Cardiac septum (tissue), 1 donor: ENCODE measurements around the gene ALKBH6. TPM values are rescaled to one million over a fixed set of nuclear protein-coding genes. Genes with fewer than 3 reads are reported as not detected.
"Not testable (repeated sequence)": the region's sequence is repeated elsewhere in the genome, so short reads cannot be mapped to it uniquely, and the experiment has no call there.

ENCODE experiments used
- DNase-seq: peaks from one replicate; pipeline ENCODE4 v3.0.0-alpha.2; 2020; ENCODE audit warnings: low spot score
- intact Hi-C: fragments of 100-400 bp; cut with DNase I; formaldehyde crosslinking; loops from one replicate; pipeline ENCODE4 v1.14.0; 2022
- long read RNA-seq: library from polyadenylated mRNA; unstranded; transcript quantifications from one replicate; pipeline ENCODE4 v2.0.0, GENCODE V29; 2021
- total RNA-seq: library from RNA; stranded (reverse); fragmentation: NEBNext Ultra II Directional; extraction: Animal tissue kit (Norgen Biotek cat#: 25700); gene quantifications from one replicate; pipeline ENCODE4 v1.2.1, GENCODE V29; 2021
- donor health status: DM: no; HTN: no; CAD: no.

ALKBH6 gene
- 10.9 TPM for total RNA-seq
- long read RNA-seq, transcript ALKBH6-202 (7 exons, 973 nt) = major isoform, 5 of 15 reads
- long read RNA-seq, partial matches to known transcripts = 0 of 15 reads
- long read RNA-seq, other reads (novel, unspliced or antisense) = 7 of 15 reads

DNA sequence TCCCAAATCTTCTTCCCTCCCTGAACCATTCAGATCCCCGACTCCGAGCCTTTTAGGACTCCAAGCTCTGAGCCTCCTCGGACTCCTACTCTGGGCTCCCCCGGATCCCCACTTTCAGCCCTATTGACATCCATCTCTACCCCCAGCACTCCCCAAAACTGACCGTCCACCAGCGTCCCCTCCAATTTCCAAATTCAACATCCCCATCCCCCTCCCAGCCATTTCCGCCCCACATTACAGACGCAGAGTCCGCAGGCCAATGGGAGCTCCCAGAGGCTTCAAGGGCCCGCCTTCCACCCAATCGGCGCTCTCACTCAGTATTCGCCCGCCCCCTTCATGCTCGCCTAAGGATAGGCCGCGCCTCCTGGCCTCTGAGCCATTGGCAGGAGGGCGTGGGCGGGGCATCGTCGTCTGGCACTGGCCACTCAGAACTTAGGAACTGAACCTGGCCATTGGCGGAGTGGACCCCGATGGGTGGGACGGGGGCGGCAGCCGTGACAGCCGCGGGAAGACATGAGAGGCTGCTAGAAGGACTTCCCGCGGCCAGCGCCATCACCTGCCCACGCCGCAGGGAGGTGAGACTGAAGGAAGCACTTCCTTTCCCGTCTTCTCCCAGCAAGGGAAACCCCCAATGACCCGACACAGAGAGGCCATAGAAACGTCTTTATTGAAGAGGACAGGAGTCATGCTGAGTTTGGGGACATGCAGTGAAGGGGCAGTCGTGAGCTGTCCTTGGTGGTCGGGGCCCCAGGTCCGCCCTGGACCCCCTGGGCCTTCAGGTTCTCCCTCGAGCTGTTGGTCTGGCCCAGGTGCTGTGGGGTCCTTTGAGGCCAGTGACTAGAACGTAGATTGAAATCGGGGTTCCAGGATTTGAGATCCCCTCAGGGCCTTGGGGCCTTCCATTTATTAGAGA, at the start of gene ALKBH6:
Gene ALKBH6 (minus strand): TSS at position 202 of the 913 bp plus-strand sequence. CDS start 816 bp downstream, outside the sequence.
- intact Hi-C loops = no loop called here
- DNase-seq = peak; percentile 100

DNA sequence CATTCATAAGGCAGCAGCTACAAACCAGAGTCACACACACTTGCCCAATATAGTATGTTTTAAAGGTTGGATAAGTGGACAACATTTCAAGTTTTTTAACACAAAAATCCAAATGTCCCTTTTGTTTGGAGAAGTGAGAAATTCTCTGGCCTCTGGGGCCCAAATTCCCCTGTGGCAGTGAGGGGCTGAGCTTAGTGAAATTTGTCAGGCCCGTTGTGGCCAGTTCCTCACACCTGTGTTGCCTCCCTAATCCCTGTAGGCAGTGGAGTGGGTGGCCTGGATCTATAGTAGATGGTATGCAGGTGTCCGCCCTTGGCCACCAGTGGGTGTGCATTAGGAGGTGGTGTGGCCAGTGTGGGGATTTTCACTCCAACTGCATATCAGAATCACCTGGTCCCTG, 47.4 kb upstream of the ALKBH6 start:
- no peak for DNase-seq
- intact Hi-C loops = no loop called here

DNA sequence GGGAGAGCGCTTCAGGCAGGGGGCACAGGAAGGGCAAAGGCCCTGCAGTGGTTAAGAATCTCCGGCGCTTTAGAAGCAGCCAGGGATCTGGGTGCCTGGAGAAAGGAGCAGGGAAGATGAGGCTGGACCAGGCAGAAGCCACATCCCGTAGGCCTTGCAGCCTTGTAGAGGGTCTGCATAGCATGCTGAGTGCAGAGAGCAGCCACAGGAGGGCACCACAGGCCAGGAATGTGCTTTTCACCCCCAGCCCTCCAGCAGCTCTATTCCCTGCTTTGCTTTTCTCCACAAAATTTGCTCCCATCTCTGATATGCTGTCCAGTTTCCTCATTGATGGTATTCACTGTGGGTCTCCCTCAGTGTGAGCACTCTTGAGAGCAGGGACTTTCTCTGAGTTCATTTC, 46.4 kb upstream of the ALKBH6 start:
- intact Hi-C loops = no loop called here
- DNase-seq = no peak

DNA sequence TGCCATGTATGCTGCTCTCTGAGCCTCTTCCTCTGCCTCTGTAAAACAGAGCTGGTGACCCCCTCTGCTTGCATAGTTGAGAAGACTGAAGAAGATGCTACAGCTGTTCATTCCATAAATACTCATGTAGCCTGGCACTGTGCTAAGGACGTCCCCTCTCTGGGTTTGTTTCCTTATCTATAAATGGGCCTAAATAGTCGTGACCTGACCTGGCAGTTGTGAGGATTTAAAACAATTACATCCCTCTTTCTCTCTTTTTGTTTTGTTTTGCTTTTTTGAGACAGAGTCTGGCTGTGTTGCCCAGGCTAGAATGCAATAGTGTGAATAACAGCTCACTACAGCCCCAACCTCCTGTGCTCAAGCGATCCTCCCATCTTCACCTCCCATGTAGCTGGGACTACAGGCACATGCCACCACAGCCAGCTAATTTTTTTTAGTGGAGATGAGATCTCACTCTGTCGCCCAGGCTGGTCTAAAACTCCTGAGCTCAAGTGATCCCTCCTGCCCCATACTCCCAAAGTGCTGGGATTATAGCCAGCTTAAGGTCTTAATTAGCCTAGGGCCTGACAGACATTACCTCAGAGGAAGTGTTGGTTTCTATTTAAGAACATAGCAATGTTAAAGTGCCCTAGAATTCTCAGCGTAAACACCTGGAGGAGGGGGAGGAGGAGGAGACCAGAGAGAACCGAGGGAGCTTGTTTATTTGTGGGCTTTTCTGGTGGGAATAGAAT, 45.3 kb upstream of the ALKBH6 start:
- DNase-seq = no peak
- intact Hi-C loops = loop anchor here (5.0 kb wide), 1 partner anchor 113 kb away; no protein-coding TSS in a partner anchor

DNA sequence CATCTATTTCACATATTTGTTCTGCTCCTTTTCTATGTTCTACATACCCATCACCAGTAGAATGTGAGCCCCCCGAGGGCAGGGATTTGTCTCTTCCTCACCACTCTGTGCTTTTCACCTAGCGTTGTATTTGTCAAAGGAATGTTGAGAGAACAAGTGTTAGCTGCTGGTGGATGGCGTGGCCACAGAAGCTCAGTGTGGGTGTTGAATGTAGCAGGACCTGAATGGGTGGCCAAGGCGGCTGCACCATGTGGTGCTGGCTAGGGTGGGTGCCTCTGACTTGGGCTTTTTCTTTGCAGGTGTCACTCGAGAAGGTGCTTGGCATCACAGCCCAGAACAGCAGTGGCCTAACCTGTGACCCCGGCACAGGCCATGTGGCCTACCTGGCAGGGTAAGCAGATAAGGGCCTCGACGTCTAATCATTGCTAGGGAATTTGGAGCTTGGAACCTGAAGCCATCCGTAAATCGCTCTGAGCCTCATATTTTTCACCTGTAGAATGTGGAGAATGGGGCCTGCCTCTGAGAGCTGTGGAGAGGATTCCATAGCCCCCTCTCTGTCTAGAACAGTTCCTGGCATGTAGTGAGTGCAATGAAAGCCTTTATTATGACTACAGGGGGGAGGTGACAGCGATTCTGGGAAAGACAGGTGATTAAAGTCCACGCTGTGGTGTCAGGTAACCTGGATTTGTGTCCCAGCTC, 44.6 kb upstream of the ALKBH6 start:
- intact Hi-C loops = loop anchor here (5.0 kb wide), 1 partner anchor 114 kb away; no protein-coding TSS in a partner anchor
- DNase-seq = no peak

DNA sequence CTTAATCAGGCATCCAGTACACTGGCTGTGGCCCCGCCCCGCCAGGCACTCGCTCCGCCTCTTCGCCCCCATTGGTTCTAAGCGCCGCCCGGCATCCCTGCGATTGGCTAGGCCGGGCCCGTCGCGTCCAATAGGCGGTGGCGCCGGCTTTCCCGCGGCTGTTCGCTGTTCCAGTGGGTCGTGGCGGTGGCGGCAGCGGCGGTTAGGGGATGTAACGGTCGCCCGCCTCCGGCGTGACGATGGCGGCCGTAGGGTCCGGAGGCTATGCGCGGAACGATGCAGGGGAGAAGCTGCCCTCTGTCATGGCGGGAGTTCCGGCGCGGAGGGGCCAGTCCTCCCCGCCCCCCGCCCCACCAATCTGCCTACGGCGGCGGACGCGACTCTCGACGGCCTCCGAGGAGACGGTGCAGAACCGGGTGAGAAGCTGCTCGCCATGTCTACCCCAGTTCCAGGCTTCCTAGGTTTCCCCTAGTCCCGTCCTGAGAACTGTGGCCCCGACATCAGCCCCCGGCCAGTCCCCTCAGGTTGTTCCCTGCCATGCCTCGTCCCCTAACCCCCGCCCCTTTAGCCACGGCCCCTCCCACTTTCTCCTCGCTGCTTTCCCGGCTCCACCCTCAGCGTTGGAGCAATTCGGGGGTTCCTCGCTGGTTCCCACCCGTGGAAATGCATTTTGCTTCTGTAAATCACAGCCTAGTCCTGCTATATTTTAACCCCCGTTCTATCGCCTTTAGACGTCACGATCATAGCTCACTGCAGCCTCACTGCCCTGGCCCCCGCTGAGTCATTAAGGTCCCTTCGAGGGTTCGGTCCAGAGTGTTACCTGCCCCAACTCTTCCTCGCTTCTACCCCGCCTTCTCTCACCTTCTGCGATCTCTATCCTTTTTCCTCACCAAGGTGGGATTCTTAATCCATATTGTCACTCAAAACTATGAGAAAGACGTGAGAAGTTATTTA, 41.0 kb upstream of the ALKBH6 start, which contains the start of gene WDR62:
Gene WDR62 (plus strand): TSS at position 165 of the 954 bp plus-strand sequence. CDS start 75 bp downstream, at position 240.
- intact Hi-C loops = loop anchor here (2.0 to 5.0 kb wide), 2 partner anchors 60 to 117 kb away; partner anchors contain the start of genes POLR2I and TBCB
- peak; percentile 96 for DNase-seq

DNA sequence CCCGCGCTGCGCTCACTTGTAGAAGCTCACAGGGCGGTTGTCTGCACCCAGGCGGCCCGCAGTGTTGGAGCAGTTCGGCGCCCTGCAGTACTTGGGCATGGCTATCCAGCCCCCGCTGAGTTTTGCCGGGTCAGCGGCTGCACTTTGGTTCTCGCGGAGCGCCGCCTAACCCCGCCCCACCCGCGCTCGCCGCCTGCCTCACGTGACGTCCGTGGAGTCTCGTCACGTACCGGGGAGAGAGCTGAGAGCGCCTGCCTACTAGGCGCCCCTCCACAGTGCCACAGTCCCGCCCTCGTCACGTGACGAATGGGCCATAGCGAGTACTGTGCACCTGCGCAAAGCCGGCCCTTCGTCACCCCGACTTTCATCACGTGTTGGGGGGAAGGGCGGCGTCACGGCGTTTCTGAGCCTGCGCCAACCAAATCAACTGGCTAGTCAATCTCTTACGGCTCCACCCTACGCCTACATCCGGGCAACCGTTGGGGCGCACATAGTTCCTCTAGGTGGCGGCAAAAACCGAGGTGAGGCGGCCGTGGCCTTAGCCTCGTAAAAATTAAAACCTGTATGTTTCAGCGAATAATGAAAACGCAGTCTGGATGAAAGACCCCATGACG, 40.2 kb upstream of the ALKBH6 start, which contains the start of gene THAP8:
Gene THAP8 (minus strand): TSS at position 167 of the 614 bp plus-strand sequence. CDS start 68 bp downstream, at position 99.
- intact Hi-C loops = loop anchor here (2.0 kb wide), 1 partner anchor 61 kb away; the partner anchor contains the start of genes POLR2I and TBCB
- peak; percentile 100 for DNase-seq

DNA sequence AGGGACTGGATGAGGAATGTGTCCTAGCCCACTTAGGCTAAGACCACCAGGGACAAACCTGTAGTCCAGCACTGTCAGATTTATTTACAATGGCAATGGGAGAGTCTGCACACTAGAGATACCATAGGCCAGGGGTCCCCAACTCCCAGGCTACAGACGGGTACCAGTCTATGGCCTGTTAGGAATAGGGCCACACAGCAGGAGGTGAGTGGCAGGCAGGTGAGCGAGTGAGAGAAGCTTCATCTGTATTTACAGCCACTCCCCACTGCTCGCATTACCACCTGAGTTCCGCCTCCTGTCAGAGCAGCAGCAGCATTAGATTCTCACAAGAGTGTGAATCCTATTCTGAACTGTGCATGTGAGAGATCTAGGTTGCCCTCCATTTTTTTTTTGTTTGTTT, 37.6 kb upstream of the ALKBH6 start:
- no peak for DNase-seq
- intact Hi-C loops = no loop called here

DNA sequence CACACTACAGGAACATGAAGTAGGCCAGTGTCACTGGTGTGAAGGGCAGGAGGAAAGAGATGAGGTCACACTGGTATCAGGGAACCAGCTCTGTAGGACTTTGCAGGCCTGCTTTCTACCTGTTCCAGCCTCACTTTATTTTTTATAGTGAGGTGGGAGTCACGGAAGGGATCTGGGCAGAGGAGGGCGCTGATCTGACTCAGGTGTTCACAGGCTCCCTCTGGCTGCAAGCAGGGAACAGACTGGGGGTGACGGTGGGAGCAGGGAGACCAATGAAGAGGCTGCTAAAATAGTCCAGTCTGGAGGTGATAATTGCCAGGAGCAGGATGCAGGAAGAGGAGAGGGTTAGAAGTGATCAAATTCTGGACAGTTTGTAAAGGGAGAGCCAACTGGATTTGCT, 37.2 kb upstream of the ALKBH6 start:
- DNase-seq = no peak
- intact Hi-C loops = no loop called here

DNA sequence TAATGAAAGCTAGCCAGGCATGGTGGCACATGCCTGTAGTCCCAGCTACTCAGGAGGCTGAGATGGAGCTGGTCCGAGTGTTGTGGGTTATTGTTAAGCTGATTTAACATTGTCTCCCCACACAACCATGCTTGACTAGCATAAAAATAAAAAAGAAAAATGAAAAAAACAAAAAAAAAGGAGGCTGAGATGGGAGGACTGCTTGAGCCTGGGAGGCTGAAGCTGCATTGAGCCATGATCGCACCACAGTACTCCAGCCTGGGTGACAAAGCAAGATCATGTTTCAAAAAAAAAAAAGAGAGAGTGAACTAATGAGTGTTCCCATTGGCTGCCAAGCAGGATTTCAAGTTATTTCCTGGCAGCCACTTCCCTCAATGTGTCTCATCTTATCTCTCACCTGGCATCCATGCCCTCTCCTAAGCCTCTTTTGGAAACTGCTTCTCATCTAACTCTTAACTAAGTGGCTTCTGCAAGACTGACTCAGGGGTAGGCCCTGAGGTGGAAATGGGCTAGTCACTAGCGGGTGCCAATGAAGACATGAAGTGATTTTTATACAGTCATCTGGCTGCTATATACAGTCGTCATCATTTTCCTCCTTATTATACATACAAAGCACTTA, 35.2 kb upstream of the ALKBH6 start:
- intact Hi-C loops = no loop called here
- no peak for DNase-seq

DNA sequence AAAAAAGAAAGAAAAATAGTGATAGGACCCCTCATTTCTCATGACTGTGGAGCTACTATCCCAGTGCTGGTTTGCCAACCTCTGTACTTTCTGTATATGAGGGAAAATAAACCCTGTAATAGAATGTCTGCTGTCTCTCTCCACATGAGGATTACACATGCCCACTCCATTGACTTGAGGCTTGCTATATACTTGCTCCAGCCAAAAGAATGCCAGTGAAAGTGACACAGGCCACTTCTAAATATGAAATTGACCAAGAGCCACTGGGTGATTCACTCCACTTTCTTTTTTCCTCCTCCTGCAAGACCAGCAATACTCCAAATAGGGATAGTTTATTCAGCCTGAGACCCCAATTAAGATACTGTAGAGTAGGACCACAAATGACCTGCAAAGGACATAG, 33.8 kb upstream of the ALKBH6 start:
- no peak for DNase-seq
- intact Hi-C loops = no loop called here

DNA sequence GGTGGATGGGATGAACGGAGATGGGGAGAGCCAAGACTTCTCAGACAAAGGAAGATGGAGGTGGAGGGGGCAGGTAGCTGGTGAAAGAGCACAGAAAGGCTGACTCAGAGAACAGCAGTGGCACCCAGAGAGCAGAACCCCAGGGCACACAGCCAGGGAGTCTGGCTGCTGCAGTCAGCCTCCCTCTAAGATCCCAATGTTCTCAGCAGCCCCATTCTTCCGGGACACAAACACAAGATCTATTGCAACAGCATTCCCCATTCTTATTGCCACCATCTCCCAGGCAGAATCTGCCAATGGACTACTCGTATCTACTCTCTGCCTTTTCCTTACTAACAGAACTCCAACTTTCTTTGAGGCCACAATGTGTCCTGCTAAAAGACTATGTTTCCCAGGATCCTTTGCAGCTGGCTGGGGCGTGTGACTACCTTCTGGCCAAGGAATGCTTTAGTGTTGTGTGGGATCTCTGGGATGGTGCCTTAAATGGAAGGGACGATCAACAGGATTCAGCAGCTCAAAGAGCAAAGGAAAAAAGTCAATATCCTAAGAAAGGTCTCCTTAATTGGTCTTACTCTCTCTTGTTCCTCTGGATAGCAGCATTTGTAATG, 32.5 kb upstream of the ALKBH6 start:
- intact Hi-C loops = no loop called here
- no peak for DNase-seq

DNA sequence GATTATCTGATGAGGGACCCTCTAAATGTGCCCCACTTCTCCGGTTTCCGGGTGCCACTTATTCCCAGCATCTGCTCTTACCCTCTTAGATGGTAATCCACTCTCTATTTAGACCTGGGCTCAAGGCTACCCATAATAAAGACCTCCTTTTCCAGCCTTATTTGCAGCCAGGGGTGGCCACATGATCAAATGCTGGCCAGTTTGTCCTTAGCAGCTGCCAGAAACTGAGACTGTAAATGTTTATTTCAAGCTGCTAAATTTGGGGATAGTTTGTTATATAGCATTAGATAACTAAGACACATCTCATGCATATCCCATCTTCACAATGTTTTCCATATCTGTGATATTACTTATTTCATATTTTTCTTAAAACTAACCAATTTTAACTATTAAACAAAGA, 29.9 kb upstream of the ALKBH6 start:
- no peak for DNase-seq

DNA sequence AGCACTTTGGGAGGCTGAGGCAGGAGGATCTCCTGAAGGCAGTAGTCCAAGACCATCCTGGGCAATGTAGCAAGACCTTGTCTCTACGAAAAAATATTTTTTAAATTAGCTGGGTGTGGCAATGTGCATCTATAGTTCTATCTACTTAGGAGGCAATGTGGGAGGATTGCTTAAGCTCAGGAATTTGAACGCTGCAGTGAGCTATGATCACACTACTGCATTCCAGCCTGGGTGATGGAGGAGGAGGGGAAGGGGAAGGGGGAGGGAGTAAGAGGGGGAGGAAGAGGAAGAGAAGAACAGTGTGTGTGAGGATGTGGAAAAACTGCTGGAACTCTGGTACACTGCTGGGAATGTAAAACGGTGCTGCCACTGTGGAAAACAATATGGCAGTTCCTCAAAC, 27.8 kb upstream of the ALKBH6 start:
- no peak for DNase-seq
- intact Hi-C loops = no loop called here

More for the DNA sequence above, 29.9 kb upstream of the ALKBH6 start:
- intact Hi-C loops = no loop called here

DNA sequence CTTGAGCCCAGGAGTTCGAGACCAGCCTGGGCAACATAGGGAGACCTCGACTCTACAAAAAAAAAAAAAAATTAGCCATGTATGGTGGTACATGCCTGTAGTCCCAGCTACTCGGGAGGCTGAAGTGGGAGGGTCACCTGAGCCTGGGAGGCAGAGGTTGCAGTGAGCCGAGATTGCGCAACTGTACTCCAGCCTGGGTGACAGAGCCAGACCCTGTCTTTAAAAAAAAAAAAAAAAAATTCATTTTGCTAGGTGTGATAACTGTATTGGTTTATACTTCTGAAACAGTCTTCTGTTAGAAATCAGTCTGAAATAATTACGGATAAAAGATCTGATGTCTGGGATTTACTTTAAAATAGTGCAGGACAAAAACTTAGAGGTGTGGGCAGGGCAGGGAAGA, 27.1 kb upstream of the ALKBH6 start:
- DNase-seq, intact Hi-C loops: not testable (repeated sequence)

DNA sequence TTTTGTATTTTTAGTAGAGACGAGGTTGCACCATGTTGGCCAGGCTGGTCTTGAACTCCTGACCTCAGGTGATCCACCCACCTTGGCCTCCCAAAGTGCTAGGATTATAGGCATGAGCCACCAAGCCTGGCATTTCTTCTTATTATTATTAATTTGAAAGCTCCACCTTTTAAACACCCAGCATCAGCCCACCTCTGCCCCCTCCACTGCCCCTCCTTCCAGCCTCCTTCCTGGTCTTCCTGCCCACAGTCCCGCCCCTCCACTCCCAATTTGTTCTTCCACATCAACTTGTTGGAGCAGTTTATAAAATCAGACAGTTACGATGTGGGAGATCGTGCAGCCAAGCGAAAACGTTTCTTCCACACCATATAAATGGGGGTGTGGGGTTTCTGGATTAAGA, 26.5 kb upstream of the ALKBH6 start:
- intact Hi-C loops = no loop called here

More for the DNA sequence above, 26.5 kb upstream of the ALKBH6 start:
- no peak for DNase-seq
